NOMO-1 treated with DMSO at 0.1 percent for 48 hours (cell line): ENCODE measurements around the gene PTPRD.
A peak's percentile ranks its signal among the peaks of the same experiment; 100 is the strongest.

Experiments
- DNase-seq: peaks from one replicate; lab custom pipeline; 2025; ENCODE audit not compliant: unreplicated experiment; lab: John Stamatoyannopoulos, UW

The PTPRD gene

GRCh38 chr9:10062629-10063395 is 550.0 kb downstream of the PTPRD start:
- no peak for DNase-seq

GRCh38 chr9:10059044-10059443 is 553.8 kb downstream of the PTPRD start:
- no peak for DNase-seq

GRCh38 chr9:10055886-10056395 is 556.9 kb downstream of the PTPRD start:
- DNase-seq = no peak

GRCh38 chr9:10054456-10054855 is 558.3 kb downstream of the PTPRD start:
- DNase-seq = no peak

- DNase-seq = no peak
Observed at GRCh38 chr9:10052916-10053315, 559.9 kb downstream of the PTPRD start.

GRCh38 chr9:10052181-10052580 is 560.6 kb downstream of the PTPRD start:
- no peak for DNase-seq

- no peak for DNase-seq
Observed at GRCh38 chr9:10050016-10050415, 562.8 kb downstream of the PTPRD start.

- no peak for DNase-seq
Observed at GRCh38 chr9:10048994-10049393, 563.8 kb downstream of the PTPRD start.

GRCh38 chr9:10045598-10045997 is 567.2 kb downstream of the PTPRD start:
- DNase-seq = no peak

- DNase-seq = no peak
Observed at GRCh38 chr9:10041726-10042229, 571.0 kb downstream of the PTPRD start.

GRCh38 chr9:10036095-10036494 is 576.7 kb downstream of the PTPRD start:
- no peak for DNase-seq

GRCh38 chr9:10032166-10032565 is 580.6 kb downstream of the PTPRD start:
- DNase-seq = no peak

GRCh38 chr9:10026443-10026984 is 586.3 kb downstream of the PTPRD start:
- peak; percentile 23 for DNase-seq

GRCh38 chr9:10015755-10016154 is 597.0 kb downstream of the PTPRD start:
- DNase-seq = no peak

GRCh38 chr9:10014889-10015288 is 597.9 kb downstream of the PTPRD start:
- DNase-seq = no peak

GRCh38 chr9:10009401-10009800 is 603.4 kb downstream of the PTPRD start:
- no peak for DNase-seq

- DNase-seq = no peak
Observed at GRCh38 chr9:10008101-10008799, 604.6 kb downstream of the PTPRD start.

- DNase-seq = no peak
Observed at GRCh38 chr9:10007356-10007755, 605.4 kb downstream of the PTPRD start.

GRCh38 chr9:10005206-10005605 is 607.6 kb downstream of the PTPRD start:
- DNase-seq = no peak

GRCh38 chr9:10003047-10003446 is 609.8 kb downstream of the PTPRD start:
- no peak for DNase-seq

- DNase-seq = no peak
Observed at GRCh38 chr9:10000669-10001068, 612.1 kb downstream of the PTPRD start.
